Epidermal melanocyte (primary cell): ENCODE measurements around the gene LST1.
"Not testable (repeated sequence)": the region's sequence is repeated elsewhere in the genome, so short reads cannot be mapped to it uniquely, and the experiment has no call there.

Experiments
- DNase-seq: peaks from one replicate; pipeline ENCODE4 v3.0.0; 2011; ENCODE audit warnings: low spot score; ENCODE audit not compliant: insufficient read length

LST1 gene

GRCh38 chr6:31580438-31580740, 5.7 kb upstream of the LST1 start:
- DNase-seq: no peak

DNA sequence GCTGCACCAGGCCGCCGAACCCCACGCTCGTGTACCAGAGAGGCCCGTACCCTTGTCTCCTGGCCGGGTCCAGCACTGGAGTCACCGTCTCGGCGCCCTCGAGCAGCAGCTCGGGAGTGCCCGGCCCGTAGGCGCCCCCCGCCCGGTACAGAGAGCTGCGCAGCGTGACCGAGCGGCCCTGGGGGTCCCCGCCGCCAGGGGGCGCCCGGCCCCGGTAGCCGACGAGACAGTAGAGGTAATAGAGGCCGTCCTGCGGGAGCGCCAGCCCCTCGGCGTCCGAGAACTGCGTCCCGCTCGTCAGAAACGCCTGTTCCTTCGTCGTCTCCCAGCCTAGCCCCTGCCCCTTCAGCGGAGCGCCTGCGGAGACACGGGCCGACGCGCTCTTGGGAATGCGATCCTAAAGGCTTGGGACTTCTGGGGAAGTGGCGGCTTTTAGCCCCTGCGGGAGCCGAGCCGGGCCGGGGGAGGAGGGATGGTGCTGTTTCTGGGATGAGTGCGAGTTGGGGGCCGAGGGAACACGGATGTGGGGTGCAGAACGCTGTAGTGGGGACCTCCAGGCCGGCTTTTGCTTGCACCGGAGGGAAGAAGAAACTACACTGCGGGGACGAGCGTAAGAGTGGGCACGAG, 5.2 kb upstream of the LST1 start:
- peak; percentile 91 for DNase-seq

DNA sequence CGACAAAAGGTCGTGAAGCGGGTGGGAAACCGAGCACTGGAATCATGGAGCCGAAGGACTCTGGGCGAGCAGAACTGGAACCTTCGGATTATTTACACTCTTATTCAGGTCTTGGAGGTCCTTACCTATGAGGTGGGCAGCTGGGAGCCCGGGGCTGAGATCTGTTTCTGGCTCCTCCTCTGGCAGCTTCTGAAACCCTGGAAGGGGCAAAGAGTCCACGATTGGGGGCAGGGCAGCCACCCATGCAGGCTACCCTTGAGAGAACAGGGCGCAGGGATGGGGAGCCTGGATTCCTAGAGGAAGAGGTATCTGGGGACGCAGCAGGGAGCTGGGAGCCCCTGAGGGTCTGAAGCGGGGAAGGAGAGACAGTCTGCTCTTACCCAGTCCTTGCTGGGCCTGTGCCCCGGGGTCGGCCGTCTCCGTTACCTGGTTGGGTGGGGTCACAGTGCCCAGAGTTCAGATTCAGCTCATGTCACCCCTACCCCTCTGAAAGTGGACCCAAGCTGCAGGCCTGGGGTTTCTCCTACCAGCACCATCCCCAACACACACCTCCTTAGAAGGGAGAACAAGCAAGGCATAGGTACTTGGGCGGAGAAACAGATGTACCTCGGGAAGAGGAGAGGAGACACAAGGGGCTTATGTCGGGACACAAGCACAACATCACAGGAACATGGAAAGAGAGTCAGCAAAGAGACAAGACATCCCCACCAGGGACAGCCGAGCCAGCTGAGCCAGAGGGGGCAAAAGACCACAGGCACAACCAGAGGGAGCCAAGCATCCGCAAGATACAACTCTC, 4.4 kb upstream of the LST1 start:
- DNase-seq: no peak

- no peak for DNase-seq
These were observed 3.8 kb upstream of the LST1 start, which contains the start of gene LTB for GRCh38 chr6:31582230-31582643. Gene LTB, minus strand, starts transcription at chr6:31582424. Its CDS starts 7 bp downstream, at chr6:31582417.

- no peak for DNase-seq
These were observed 586 bp upstream of the LST1 start for GRCh38 chr6:31585491-31585890.

GRCh38 chr6:31586599-31587281, 663 bp downstream of the LST1 start:
- no peak for DNase-seq

GRCh38 chr6:31587791-31588777, 2.0 kb downstream of the LST1 start:
- DNase-seq: no peak

DNA sequence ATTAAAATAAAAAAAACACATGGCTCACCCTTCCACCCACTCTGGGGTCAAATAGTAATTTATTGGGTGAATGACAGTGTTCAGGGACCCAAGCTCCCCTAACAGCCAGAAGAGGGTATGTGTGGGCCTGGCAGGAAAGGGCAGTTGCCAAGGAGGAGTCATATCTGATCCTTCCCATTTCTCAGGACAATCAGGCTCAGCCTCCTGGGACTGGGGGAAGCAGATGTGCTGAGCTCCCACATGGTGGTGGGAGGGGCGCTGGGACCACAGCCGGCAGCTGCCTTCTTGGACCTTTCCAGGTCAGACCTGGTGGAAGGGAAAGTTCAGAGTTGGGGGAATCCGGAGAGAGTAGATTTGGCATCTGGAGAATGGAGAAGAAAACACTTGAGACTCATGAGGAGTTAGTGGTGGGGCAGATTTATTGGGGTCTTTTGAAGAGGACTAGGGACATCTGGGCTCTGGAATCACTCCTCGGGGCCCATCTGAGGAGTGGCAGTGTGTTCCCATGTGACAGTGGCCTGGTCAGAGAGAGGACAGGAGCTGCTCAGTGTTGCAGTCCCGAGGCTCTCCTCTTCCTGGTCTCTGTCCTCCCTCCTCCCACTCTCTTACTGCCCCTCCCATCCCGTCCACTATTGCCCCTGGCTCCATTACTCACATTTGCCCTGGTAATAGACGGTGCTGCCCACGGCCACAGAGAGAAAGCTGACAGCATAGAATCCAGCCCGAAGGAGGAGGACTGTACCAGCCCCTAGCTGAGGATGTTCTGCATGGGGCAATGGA, 3.0 kb downstream of the LST1 start:
- no peak for DNase-seq

DNA sequence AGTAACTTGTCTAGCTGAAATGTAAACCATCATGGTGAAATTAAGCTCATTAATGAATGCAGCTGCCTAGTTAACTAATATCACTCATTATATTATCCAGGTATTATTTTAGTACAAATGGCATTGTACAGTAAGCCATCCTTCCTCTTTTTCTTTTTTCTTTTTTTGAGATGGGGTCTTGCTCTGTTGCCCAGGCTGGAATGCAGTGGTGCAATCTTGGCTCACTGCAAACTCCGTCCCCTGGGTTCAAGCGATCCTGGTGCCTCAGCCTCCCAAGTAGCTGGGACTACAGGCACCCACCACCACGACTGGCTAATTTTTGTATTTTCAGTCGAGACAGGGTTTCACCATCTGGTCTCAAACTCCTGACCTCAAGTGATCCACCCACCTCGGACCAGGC, 4.6 kb downstream of the LST1 start:
- not testable (repeated sequence) for DNase-seq

DNA sequence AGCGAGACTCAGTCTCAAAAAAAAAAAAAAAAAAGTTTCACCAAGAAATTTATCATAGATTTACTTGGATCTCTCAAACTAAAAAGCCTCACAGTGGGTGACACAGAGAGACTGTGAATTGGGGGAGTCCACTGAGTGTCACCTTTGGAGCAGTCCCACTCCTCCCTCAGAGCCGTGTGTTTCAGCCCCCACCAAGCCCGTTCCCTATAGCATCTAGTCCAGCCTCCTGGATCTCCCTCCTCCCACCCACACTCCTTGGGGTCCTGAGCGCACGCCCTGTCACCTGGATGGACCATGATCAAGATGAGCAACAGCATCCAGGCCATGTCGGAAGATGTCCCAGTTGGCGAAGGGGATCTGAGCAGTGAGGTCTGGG, 6.3 kb downstream of the LST1 start:
- no peak for DNase-seq

GRCh38 chr6:31597006-31597405, 10.9 kb downstream of the LST1 start:
- DNase-seq: no peak

DNA sequence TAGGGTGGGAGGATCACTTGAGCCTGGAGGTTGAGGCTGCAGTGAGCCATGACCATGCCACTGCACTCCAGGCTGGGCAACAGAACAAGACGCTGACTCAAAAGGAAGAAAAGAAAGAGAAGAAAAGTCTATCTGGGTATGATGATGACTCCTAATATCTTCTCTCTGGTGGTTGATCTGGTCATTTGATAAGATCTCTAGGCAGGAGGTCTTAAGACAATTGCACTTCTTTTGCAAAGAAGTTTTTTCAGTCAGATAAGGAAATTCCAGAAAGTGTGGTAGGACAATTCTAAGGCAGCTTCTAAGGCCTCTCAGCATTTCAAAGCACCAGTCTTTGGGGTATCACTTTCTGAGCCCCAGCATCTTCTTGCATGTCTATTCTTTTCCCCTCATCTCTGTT, 21.2 kb downstream of the LST1 start:
- no peak for DNase-seq

- no peak for DNase-seq
These were observed 23.7 kb downstream of the LST1 start for GRCh38 chr6:31609519-31610406.

DNA sequence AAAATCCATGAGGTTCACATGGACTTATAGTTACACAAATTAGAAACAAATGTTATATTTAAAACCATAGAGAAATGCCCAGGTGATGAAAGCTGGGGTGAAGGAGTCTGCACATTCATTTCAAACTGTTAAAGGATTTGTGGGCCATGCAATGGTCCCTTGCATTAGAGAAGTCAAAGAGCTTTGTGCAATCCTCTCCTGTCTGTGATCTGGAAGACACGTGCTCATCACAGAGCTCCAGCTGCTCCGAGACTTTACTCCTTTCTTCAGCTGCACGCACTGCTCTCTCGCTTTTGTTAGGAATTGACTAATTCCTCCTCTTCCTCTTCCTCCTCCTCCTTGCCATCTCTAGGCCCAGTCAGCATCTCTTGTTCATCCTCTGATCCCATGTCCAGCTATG, 24.9 kb downstream of the LST1 start:
- DNase-seq: no peak

DNA sequence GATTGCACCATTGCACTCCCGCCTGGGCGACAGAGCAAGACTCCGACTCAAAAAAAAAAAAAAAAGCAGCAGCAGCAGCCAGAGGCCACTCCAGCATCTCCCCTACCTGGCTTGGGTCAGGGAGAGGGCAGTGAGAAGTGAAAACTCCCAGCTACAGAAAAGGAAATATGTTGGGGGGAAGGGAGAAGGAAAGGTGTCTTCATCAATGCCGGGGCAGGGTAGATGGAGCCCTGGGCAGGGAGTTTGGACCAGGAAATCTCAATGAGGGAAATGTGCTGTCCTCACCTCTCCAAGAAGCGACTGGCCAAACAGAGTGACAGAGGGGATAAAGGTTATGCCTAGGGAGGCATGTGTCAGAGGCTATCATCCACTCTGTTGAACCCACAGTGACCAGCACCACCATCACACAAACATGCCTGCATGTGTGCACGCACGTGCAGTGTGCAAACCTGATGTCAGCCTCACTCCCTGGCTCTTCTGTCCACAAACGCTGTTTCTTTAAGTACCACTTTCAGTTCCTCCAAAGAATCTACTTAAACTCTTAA, 28.1 kb downstream of the LST1 start:
- no peak for DNase-seq

- no peak for DNase-seq
These were observed 28.9 kb downstream of the LST1 start, which contains the start of gene AIF1 for GRCh38 chr6:31614684-31615578. Gene AIF1, plus strand, starts transcription at chr6:31615234. Its CDS starts 96 bp downstream, at chr6:31615330.

- no peak for DNase-seq
These were observed 29.7 kb downstream of the LST1 start for GRCh38 chr6:31615748-31616147.

DNA sequence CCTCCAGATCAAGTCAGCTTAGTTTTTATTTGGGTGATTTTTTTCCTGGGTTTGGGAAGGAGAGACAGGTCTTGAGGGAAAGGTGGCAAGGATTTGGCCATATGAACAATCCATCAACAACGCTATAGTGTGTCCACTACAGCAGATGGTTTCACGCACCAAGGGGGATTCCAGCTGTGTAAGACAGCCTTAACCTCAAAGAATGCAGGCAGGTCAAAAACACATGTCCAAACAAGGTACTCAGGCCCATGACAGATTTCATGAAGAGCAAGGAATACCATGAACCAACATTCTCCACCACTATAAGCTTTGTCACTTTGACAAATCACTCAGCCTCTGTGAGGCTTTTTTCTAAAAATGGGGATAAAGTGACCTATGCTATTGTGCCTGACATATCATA, 30.9 kb downstream of the LST1 start:
- DNase-seq: no peak
